GM12874 (cell line): ENCODE measurements around the gene PRKCE.

Experiments used
- TF ChIP-seq, protein P1 (sequence below): IDR thresholded peaks from 2 replicates; pipeline ENCODE4 v1.5.1; 2011; ENCODE audit warnings: low read depth, mild to moderate bottlenecking, control low read depth, low read length, moderate library complexity; ENCODE audit not compliant: insufficient read depth

PRKCE gene

GRCh38 chr2:45812011-45812500 is 160.6 kb downstream of the PRKCE start:
- TF ChIP-seq, protein P1, sequence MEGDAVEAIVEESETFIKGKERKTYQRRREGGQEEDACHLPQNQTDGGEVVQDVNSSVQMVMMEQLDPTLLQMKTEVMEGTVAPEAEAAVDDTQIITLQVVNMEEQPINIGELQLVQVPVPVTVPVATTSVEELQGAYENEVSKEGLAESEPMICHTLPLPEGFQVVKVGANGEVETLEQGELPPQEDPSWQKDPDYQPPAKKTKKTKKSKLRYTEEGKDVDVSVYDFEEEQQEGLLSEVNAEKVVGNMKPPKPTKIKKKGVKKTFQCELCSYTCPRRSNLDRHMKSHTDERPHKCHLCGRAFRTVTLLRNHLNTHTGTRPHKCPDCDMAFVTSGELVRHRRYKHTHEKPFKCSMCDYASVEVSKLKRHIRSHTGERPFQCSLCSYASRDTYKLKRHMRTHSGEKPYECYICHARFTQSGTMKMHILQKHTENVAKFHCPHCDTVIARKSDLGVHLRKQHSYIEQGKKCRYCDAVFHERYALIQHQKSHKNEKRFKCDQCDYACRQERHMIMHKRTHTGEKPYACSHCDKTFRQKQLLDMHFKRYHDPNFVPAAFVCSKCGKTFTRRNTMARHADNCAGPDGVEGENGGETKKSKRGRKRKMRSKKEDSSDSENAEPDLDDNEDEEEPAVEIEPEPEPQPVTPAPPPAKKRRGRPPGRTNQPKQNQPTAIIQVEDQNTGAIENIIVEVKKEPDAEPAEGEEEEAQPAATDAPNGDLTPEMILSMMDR, result no peak

DNA sequence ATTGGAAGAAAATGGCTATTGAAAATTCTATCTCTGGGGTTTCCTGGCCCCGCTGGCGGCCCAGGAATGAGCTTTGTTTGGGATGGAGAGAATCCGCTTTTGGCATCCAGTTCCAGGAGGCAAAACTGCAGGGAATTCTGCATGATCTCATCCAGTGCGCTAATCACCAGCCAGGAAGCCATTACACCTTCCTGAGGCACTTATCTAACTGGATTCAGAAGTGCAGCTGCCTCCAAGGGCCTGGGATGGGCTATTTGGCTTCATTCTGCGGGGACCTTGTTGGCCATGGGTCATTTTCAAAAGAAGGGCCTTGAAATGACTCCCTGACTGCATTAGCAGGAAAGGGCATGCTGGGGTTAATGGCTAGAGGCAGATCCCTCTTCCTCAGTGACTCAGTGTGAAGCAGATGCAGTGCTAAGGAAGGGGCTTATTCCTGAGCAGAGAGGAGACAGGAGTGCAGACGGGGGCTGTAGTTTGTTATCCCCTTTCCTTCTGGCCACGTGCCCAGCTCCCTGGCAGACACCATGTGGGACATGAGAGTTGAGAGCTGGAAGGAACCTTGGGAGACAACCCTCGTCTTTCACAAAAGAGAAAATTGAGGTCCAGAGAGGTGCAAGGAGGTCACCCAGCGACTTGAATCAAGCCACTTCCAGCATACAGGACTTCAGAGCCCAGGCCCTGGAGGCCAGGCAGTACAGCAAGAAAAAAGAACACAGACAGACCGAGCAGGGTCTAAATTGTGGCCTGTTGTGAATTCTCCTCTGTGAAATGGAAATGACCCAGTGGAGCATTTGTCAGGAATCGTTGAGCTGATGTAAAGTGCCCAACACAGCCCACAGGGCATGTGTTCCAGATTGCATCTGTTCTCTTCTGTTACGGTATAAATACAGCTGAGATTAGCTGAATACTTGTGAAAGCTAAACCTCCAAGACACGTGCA is 161.8 kb downstream of the PRKCE start:
- TF ChIP-seq, protein P1, result no peak

DNA sequence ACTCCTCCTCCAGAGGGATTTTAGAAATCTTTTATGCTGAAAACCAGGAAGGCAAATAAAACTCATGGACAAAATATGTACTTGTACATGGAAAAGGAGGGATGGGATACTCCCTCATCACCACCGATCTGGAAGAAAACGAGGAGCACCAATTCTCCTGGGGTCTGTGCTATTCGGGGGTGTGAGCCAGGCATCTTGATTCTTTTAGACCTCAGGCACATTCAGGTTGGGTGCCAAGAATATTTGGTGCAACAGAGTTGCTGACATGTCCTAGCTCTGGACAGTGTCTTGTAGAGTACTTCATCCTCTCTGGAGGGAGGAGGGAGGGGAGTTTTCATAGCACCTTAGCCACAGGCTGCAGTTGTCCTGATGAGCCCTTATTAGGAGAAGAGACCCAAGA is 163.0 kb downstream of the PRKCE start:
- TF ChIP-seq, protein P1, result no peak

GRCh38 chr2:45814951-45815621 is 163.6 kb downstream of the PRKCE start:
- TF ChIP-seq, protein P1, result no peak

DNA sequence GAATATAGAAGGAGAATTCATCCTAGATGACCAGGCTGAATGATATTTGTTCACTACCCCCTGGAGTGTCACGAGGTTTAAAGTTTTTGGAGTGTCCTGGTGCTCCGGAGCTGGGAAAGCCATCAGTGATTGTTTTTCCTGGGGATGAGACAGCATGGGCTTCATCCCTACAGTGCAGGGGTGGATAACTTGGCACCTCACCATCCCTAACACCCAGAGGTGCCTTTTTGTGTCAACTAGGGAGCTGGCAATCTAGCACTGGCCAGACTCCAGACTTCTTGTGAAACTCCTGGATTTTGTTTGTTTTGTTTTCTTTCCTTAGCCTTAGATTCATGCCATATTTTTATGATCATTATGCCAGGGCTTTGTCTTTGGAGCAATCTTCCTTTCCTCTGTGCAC is 164.8 kb downstream of the PRKCE start:
- TF ChIP-seq, protein P1, result no peak

DNA sequence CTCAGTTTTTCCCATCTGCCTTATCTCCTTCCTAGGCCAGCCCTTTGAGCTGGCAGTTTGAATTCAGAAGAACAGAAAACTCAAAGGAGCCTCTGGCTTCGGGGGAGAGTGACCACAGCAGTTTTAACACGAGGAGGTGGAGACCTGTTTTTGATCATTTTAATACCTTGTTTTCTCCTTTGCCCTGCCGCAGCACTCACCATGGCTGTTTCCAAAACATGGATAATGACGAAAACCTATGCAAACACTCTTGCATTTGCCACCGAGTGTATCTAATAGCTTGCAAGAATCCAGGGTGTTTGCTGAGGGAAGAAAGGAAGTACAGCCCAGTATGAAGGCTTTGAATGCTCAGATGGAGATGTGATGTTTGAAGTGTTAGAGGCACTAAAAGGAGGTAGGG is 167.1 kb downstream of the PRKCE start:
- TF ChIP-seq, protein P1, result no peak

DNA sequence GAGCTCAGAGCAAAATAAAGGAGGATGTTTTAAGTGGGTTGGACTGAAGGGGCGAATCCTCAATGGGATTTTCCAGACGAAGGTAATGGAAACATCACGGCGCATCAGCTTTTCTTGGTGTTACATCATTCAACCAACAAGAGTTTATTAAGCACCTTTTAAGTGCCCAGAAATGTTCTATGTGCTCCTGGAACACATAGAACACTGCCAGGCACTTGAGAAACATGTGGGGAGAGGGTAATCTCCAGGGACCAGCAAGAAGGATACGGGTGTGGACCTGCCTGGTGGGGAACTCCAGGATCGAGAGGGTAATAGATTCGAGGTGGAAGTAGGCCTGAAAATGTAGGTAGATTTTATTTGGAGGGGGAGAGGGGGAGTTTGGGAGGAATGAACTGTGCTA is 168.6 kb downstream of the PRKCE start:
- TF ChIP-seq, protein P1, result no peak
